ENCODE results near the gene NLRP8.
"Not testable (repeated sequence)": the region's sequence is repeated elsewhere in the genome, so short reads cannot be mapped to it uniquely, and the experiment has no call there.

Gene NLRP8

DNA sequence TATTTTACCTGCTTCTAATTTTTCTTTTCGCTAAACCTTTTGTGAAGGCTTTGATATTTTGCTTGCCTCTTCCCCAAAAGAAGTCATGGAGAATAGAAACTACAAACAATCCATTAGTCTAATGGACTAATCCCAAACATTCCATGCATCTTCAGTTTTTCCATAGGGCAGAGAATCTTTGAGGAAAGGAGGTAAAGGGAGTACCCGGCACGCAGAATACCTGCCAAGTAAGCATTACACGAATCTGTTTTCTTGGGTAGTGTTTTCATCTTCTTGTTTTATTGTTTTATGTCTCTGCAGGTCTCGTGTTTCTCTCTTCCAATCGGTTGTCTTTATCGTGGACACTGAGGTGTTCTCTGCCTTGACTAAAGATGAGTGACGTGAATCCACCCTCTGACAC, at the start of gene NLRP8:
Gene NLRP8, plus strand, starts transcription at position 301 of the 400 bp plus-strand sequence.
- DNase-seq (ENCODE audit: low read depth in 2 of 2), result no peak

DNA sequence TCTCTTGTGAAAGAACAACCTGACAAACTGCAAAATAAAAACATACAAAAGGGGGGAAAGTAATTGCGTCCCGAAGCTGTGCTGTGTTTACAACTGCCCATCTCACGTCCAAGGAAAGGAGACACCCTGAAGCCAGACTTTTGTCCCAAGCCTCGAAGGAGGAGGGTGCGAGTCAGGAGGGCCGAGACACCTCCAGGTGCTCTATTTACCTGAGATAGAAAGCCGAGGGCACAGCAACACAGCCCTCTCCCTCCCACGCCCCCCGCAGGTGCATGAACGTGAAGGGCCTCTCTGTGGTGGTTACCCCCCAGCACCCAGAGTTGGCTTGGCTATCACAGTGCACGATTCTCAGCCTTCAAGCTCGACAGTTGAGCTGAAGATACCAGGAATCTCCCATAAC, 48.7 kb upstream of the NLRP8 start:
- no peak for DNase-seq (ENCODE audit: low read depth in 2 of 2)

DNA sequence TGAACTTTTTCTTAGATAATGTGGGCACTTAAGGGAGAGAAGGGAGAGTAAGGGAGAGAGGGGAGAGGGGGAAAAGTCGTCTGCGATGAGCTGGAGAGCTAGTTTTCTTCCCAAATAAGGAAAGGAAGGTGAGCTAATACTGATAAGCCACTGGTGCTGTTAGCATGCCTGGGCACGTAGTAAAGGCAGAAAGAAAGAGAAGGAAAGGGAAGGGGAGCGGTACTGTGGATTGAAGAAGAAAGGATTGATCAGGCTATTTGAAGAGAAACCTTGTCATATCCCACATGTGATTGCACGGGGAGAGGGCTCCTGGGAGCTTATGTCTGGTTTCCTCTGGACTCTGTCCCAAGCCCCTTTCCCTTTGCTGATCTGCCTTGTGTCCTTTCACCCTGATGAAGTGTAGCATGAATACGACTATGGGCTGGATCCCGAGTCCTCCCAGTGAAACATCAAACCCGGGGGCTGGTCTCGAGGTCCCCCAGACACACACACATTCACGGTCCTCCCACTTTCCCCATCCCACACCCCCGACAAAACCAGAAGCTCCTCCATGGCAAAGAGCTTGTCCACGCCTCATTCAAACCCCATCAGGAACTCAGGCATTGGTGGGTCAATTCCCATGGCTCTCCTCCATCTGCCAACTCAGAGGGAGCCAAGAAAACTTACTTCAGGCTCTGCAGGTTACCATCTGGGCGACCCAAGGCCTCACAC, 46.1 kb upstream of the NLRP8 start:
- DNase-seq (ENCODE audit: low read depth in 2 of 2), result no peak

DNA sequence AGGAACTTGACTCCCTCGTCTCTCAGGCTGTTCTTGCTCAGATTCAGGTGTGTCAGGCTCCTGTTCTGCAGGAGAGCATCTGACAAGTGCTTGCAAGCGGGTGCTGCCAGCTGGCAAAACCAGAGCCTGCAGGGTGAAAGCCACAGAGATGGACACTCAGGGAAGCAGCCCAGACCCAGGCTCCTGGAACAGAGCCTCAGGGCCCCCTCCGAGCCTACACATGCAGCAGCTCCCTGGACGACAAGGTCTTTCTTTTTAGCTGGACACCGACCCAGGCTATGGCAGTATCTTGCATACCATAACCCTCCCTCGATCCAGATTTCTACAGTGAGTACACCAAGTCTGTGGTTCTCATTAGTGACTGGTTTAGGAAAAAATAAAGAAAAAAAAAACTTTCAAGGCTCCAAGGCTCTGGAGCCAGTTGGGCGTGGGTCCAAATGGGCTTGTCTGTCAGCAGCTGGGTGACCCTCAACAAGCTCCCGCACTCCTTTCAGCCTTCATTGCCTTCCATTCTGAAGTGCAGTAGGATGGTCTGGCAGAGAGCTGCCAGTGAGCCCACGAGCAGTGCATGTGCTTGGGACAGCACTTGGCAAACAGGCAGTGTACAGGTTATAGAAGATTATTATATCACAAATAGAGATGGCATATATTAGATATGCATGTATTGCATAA, 45.4 kb upstream of the NLRP8 start:
- DNase-seq (ENCODE audit: low read depth in 2 of 2), result no peak

DNA sequence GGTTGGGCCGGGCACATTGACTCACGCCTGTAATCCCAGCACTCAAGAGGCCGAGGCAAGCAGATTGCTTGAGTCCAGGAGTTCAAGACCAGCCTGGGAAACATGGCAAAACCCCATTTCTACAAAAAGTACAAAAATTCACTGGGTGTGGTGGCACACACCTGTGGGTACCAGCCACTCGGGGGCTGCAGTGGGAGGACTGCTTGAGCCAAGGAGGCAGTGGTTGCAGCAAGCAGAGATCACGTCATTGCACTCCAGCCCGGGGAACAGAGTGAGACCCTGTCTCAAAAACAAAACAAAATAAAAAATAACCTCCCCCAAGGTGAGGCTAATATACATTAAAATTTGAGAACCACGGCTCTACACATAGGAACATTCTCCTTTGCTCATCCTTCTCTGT, 40.3 kb upstream of the NLRP8 start:
- DNase-seq (ENCODE audit: low read depth in 2 of 2), result no peak

DNA sequence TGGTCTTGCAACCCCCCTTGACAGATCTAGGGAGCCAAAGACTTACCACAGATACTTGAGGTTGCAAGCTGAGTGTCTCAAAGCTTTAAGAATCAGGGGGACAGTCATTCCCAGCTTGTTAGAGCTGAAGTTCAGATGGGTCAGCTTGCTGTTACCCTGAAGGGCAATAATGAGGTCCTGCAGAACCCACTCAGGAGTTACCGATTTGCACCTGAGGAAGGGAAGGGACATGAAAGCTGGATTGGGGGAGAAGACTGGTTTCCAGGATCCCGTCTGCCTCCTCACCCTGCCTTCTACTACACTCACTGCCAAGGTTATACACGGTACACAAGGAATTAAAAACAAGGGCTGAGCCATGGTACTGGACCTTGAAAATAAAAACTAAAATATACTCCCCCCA, 39.9 kb upstream of the NLRP8 start:
- DNase-seq (ENCODE audit: low read depth in 2 of 2), result no peak

DNA sequence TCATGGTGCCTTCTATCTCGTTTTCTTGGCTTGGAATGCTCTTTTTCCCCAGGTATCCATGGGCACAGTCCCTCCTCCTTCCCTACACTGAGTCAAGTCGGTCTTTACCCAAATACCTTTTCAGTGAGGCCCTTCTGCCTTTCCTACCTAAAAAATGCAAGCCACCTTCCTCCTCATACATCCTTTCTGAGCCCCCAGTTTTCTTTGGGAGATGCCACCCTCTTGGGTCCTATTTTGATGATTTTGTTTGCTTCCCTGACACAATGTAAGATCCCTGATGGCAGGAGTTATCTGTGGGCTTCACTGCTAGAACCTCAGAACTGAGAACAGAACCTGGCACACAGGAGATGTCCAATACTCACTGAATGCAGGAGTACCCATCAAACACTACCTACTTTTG, 37.8 kb upstream of the NLRP8 start:
- DNase-seq (ENCODE audit: low read depth in 2 of 2), result no peak

DNA sequence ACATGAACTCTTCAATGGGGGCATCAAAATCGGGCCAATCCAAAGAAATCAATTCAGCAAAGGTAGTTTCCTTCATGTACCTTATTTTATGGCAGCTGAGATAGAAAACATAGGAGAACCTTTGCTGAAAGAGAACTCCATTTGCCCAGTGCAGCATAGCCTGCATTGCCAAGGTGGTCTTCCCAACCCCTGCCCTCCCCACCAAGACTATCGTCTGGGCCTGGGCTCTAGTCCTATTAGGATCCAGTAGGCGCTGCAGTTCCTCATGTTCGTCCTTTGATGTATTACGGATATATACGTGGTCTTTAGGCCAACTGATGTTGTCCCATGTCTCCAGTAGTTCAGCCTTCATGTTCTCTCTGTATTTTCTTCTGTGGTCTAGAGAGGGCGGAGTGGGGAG, 34.7 kb upstream of the NLRP8 start:
- no peak for DNase-seq (ENCODE audit: low read depth in 2 of 2)

DNA sequence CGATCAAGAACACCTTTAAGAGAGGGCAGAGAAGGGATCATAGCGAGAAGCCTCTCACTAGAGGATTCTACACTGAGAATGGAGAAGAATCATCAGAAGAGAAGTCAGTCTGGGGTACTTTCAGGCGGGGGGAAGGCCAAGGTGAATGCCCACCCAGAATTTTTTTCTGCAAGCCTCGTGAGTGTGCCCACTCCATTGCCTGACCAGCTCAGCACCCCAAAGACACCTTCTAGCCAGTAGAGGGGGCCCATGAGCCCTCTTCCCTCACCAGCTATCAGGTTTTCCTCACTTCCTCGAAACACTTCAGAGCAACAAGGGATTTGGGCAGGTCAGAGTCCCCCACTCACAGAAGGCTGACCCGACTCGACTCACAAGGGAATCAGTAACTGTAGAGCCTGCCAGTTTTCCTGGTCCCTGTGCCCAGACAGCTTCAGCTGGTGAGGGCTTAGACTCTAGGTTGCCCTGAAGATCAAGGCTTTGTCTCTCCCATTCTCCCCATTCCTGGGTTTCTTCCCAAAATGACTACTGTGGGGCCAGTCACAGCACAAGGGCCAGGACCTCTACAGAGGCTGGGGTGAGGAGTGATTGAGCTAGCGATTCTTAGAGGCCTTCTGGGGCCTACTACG, 33.9 kb upstream of the NLRP8 start:
- DNase-seq (ENCODE audit: low read depth in 2 of 2), result no peak

DNA sequence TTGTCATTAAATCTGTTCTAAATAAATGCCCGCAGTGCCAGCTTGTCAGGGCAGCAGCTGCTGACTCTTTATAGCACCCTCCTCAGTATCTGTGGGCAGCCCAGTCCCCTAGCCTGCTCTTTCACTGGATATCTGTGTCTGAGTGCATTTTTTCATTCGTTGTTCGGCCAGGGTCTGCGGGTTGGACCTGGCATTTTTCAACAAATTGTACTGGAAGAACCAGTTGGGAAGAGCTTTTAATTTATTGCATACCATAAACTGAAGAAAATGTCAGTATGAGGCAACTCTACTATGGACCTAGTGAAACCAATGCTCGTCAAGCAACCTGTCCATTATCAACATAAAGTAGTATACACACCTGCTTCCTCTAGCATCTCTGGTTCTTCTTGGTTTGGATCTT, 24.1 kb upstream of the NLRP8 start:
- DNase-seq (ENCODE audit: low read depth in 2 of 2), result no peak

DNA sequence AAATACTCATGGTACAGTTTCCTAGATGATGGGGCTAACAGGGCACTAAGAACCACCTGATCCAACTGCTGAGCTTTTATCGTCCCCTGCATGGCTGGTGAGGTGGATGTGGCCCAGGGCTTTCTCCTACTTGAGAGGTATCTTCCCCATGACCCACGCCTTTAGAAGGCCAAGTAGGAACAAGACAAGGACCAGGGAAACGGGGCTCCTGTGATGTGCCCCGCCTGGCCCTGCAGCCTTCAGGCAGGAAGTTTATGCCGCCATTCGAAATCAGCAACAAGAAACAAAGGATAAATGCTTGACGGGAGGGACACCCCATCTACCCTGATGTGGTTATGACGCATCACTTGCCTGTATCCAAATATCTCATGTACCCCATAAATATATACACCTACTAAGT, 19.6 kb upstream of the NLRP8 start:
- DNase-seq (ENCODE audit: low read depth in 2 of 2), result no peak

DNA sequence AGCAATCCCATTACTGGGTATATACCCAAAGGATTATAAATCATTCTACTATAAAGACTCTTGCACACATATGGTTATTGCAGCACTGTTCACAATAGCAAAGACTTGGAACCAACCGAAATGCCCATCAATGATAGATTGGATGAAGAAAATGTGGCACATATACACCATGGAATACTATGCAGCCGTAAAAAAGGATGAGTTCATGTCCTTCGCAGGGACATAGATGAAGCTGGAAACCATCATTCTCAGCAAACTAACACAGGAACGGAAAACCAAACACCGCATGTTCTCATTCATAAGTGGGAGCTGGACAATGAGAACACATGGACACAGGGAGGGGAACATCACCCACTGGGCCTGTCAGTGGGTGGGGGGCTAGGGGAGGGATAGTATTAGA, 18.4 kb upstream of the NLRP8 start:
- not testable (repeated sequence) for DNase-seq (ENCODE audit: low read depth in 2 of 2)

DNA sequence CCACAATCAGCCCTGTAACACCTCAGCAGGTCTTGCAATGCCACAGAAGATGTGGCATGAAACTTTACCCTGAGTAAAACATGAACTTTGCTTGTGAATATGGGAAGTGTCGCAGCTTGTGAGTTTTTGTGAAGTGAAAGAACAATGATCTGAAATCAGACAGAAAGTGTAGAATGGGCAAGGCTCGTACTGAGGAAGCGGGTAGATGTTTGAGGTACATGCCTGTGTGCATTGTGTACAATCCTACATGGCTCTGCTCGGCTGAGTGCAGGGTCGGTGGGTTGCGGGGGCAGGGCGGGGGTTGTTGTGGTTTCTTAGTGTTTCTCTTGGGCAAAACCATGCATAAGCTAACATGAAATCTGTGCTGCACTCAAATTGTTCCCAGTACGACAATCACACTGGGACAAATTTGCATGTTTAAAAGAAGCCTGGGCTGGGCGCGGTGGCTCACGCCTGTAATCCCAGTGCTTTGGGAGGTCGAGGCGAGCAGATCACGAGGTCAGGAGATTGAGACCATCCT, 16.6 kb upstream of the NLRP8 start:
- DNase-seq (ENCODE audit: low read depth in 2 of 2), result no peak

DNA sequence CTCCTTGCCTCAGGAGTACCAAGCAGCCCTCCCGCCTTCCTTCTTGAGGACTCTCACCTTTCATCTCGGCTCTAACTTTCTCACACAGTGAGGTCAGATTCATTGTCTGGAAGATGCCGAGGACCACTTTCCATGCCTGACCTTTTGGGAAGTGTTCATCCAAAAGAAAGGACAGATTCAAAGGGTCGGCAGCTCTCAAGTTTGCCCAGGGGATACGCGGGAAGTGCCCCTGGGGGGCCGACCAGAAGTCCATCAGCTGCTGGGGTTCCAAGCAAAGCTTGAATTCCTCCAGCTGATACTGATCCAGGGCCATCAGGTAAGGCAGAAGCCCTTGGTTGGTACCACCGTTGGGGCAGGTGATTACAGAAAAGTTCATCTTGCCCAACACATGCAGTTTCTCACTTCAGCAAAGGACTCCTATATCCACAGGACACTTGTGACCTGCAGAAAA, 15.7 kb upstream of the NLRP8 start, which contains the start of gene NLRP13:
Gene NLRP13, minus strand, starts transcription at position 401 of the 451 bp plus-strand sequence. Its CDS starts 25 bp downstream, at position 376.
- no peak for DNase-seq (ENCODE audit: low read depth in 2 of 2)

DNA sequence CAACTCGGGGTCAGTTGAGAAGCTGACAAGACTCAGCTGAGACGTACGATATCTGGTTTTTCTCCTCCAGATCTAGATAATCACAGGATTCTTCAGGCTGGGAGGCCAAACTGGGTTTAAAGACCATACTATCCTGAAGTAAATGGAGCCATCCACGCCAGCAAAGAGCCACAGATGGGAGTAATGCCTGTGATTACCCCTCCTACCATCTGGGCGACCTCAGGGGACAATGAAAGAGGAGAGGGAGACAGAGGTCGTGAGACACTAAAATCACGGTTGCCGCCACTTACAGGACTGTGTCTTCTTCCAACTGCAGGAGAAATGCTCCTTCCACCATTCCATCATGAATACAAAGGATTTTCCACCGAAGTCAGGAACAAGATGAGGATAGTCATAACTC, 12.4 kb upstream of the NLRP8 start:
- DNase-seq (ENCODE audit: low read depth in 2 of 2), result no peak

DNA sequence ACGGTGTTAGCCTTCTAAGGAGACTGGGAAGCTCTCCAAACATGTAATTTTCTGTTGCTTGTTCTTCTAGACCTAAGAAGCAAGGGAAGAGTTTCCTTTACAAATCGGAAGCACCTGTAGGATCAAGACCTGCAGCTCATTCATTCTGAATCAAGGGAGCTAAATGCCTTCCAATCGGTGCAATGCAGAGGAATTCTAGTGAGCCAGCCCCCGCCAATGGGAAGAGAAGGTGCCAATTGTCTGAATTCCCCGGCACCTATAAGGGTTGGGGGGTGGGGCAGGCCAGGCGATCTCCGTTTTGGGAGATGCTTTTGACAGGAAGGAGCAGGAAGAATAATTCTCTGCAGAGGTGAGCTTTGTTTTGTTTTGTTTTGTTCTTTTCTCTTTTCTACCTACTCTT, 8.4 kb upstream of the NLRP8 start:
- no peak for DNase-seq (ENCODE audit: low read depth in 2 of 2)

DNA sequence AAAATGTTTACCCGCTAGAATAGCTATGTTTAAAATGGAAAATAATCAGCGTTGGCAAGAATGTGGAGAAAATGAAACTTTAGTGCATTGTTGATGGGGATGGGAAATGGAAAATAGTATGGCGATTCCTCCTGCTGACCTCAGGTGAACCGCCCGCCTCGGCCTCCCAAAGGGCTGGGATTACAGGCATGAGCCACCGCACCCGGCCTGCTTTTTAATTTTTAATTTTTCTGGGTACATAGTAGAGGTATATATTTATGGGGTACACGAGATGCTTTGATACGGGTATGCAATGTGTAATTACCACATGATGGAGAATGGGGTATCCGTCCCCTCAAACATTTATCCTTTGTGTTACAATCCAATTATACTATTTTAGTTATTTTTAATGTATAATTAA, 7.3 kb upstream of the NLRP8 start:
- no peak for DNase-seq (ENCODE audit: low read depth in 2 of 2)

DNA sequence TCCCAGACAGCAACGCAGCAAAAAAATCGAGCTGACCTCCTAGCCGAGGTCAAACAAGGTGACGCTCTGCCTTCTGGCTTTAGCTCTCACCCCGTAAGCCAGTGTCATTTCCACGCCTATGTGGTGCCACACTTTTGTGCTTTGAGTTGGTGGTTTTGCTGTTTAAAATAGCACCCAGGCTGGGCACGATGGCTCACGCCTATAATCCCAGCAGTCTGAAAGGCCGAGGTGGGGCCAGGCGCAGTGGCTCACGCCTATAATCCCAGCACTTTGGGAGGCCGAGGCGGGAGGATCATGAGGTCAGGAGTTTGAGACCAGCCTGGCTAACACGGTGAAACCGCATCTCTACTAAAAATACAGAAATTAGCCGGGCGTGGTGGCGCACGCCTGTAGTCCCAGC, 2.9 kb downstream of the NLRP8 start:
- DNase-seq (ENCODE audit: low read depth in 2 of 2), result not testable (repeated sequence)

DNA sequence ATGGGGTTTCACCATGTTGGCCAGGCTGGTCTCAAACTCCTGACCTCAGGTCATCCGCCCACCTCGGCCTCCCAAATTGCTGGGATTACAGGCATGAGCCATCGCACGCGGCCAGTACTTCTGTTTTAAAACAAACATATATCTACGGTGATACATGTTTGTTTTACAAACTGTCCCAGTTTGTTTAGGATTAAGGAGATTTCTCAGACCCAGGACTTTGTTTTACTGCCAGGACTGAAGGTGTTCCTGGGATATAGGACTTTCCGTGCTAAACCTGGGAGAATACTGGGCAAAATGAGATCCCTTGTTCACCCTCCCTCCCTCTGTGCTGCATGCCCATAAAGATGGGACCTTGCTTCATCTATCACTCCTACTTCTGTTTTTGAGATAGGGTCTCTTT, 8.8 kb downstream of the NLRP8 start:
- DNase-seq (ENCODE audit: low read depth in 2 of 2), result no peak

DNA sequence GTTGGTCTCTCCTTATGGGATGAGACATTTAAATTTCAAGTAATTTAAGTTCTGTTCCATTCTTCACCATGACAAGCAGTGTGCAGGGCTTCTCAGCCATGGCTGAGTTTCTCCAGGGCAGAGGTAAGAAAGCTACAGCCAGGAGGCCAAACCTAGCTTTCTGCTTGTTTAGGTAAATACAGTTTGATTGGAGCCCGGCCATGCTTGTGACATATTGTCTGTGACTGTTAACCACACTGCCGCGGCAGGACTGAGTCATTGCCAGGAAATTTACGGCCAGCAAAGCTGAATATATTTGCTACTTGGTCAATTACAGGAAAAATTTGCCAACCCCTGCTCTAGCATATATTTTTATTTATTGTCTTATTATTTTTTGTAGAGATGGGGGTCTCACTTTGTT, 10.7 kb downstream of the NLRP8 start:
- DNase-seq (ENCODE audit: low read depth in 2 of 2), result no peak

DNA sequence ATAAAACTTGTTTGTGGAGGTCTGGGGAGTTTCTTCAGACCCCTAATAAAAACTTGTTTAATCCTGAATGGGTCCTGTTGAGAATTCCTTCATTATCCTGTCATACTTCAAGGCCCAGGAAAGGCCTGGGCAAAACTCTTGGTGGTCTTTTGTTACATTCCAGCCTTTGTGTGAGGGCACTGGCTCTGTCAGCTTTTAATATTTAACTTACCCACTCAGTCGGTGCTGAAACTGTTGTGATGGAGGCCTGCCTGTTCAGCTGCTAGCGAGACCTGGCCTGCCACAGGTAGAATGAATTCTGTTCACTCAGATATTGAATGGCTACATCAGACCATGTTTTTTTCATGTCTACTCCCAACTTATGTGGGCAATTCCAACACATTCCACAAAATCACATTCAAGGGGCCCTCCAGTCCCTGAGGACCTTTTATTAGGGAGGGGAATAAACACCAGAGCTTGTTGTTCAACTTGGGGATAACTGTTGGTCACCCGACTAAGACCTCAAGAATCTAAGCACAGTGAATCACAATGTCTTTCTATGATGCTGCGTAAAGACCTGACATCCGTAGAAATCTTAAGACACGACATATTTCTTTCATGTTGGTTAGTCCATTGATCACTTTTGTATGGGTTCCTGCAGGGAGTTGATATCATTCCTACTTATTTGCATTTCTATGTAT, 12.5 kb downstream of the NLRP8 start:
- no peak for DNase-seq (ENCODE audit: low read depth in 2 of 2)

DNA sequence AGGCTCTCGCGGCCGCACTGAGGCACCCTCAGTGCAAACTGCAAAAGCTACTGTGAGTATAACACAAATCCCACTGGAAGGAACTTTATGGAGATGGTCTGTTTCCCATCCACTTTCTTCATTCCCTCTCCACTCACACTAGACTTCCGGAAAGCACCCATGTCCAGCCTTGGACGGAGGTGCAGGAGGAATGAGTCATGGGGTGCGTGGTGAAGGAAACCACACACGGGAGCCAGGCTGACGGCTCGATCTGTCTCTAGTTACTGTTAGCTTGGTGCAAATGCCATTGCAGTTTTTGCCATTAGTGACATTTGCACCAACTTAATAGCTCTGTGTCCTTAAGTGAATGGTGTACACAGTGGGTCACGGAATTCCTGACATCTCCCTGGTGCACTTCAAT, 14.6 kb downstream of the NLRP8 start:
- DNase-seq (ENCODE audit: low read depth in 2 of 2), result no peak

Measured in stimulated activated CD4-positive, alpha-beta T cell treated with anti-CD3 and anti-CD28 coated beads, Interleukin-1b, Interleukin-23, amount 100 ng/mL, for 1 hour (primary cell).